LNCAP (cell line): ENCODE data around the gene ARID3A.

Experiments used
- TF ChIP-seq, protein P1 (sequence below): fragments of 450-650 bp; IDR thresholded peaks from 2 replicates; pipeline ENCODE4 v1.5.1; 2017; ENCODE audit warnings: mild to moderate bottlenecking

The ARID3A gene

DNA sequence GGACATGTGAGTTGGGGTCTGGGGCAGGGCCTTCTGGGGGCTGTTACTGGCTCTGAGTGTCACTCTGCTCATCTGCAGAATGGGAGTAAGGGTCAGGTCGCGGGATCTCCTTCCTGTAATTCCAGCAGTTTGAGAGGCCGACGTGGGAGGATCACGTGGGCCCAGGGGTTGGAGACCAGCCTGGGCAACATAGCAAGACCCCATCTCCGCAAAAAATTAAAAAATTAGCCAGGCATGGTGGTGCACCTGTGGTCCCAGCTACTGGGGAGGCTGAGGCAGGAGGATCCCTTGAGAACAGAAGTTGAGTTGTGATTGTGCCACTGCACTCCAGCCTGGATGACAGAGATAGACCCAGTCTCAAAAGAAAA is 4.0 kb downstream of the ARID3A start:
- TF ChIP-seq, protein P1, sequence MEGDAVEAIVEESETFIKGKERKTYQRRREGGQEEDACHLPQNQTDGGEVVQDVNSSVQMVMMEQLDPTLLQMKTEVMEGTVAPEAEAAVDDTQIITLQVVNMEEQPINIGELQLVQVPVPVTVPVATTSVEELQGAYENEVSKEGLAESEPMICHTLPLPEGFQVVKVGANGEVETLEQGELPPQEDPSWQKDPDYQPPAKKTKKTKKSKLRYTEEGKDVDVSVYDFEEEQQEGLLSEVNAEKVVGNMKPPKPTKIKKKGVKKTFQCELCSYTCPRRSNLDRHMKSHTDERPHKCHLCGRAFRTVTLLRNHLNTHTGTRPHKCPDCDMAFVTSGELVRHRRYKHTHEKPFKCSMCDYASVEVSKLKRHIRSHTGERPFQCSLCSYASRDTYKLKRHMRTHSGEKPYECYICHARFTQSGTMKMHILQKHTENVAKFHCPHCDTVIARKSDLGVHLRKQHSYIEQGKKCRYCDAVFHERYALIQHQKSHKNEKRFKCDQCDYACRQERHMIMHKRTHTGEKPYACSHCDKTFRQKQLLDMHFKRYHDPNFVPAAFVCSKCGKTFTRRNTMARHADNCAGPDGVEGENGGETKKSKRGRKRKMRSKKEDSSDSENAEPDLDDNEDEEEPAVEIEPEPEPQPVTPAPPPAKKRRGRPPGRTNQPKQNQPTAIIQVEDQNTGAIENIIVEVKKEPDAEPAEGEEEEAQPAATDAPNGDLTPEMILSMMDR = no peak

DNA sequence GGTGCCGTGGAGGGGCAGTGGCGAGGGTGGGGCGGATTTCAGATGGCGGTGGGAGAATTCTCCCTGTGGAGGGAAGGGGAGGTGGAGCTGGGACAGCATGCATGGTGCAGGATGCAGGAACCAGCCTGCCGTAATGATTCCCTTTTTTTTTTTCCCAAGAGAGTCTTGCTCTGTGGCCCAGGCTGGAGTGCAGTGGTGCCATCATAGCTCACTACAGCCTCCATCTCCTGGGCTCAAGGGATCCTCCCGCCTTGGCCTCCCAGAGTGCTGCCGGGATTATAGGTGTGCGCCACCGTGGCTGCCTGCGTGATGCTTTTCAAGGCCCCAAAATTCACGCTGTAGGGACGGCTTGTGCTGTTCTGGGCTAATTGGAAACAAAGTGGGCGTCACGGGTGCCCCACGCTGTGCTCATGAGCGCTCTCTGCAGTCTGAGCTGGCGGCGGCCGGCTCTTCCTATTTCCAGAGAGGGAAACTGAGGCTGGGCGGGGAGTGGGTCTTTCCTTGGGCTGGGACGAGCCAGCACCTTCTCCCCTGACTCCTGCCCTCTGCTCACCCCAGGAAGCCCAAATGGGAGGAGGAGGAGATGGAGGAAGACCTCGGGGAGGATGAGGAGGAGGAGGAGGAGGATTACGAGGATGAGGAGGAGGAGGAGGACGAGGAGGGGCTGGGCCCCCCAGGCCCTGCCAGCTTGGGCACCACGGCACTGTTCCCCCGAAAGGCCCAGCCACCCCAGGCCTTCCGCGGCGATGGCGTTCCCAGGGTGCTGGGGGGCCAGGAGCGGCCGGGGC is 6.2 kb downstream of the ARID3A start:
- TF ChIP-seq, protein P1 = no peak

DNA sequence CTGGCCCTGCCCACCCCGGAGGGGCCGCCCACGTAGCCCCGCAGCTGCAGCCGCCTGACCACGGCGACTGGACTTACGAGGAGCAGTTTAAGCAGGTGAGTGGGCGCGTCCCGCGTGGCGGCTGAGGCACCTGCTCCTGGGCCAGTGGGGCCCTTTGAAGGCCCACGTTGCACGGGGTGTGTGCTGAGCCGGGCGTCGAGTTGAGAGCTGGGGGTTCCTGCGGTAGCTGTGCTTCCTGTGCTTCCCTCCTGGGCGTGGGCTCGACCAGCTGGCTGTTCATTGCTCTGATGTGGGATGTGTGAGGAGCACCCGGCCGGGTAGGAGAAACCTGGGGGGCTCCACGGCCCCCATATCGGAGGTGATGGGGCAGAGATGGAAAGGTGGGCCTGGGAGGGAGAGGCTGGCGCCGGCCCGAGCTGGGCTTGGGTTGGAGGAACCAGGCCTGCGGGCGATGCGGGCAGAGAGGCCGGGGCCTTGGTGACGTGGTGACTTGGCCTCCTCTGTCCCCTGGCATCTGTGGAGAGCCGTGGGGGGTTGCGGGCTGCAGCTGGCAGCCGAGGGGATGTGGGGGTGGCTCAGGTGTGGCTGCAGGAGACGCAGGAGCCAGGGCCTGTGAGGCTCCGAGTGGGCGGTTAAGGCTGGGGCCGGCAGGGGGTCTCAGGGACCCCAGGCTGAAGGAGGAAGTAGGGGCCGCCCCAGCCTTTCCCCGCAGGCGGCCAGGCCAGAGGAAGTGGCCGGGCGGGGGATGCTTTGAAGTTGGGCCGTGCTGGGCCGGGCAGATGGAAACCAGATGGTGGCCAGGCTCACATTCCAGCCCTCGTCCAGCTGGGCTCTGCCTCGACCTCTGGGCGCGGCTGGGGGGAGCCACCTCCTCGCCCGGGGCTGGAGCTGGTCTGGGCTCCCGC is 7.1 kb downstream of the ARID3A start:
- TF ChIP-seq, protein P1 = no peak

DNA sequence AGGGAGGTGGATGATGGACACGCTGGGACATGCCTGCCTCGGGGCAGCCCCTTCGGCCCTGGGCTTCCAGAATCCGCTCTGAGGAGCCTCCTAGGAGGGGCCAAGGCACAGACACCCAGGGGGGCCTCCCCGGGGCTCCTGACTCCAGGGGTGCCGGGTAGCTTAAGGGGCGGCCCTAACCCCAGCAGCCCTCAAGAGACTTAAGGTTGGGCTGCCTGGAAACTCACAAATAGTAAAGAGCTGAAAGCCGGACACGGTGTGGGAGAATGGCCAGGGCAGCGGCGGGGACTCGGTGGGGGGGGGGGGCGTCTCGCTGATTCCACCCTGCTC is 7.7 kb downstream of the ARID3A start:
- TF ChIP-seq, protein P1 = no peak

DNA sequence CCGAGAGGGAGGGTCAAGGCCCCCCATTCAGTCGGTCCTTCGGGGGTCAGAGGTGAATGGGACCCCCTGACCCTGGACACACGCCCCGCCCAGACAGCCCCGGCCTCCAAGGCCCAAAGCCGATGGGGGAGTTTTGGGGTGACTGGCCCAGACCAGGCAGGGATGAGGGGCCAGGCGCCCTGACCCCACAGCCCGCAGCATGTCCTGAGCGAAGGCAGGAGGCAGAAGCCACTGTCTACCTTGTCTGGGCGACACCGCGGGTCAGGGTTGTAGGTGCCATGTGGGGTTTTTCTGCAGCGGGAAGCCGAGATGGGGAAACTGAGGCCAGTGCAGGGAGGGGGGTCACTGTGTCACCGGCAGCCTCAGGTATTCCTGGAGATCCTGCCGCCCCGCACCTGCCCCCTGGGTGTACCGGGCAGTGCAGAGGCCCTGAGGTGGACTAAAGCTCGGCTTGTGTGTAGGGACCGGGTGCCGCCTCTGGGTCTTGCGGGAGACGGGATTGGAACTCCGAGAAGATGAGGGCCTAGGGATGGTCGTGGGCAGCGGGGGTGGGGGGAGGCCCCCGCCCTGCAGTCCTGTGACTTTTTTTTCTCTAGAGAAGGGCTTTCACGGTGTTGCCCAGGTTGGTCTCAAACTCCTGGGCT is 8.5 kb downstream of the ARID3A start:
- TF ChIP-seq, protein P1 = no peak

DNA sequence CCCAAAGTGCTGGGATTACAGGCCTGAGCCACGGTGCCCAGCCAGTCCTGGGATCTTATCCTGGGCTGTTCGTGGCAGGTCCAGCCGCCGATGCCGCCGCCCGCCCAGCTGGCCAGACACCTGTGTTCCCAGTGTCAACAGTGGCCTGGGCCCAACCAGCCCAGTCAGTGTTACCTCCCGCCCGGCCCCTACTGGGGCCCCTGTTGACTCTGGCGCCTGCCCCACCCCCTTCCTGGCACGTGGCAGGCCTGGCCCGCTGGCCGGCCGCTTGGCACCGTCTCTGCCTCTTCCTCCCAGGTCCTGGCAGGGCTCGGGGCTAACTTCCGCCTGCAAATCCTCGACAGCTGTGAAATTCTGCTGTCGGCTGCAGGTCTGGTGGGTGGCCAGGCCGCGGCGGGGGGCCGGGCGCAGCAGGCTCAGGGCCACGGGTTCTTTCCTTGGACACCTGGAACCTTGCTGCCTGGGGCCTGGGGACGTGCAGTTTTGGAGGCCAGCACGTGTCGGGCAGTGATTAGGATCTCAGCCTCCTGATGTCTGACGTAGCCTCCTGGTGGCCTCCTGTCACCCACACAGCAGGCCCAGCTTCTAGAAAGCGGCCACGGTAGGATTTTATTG is 9.1 kb downstream of the ARID3A start:
- TF ChIP-seq, protein P1 = no peak

DNA sequence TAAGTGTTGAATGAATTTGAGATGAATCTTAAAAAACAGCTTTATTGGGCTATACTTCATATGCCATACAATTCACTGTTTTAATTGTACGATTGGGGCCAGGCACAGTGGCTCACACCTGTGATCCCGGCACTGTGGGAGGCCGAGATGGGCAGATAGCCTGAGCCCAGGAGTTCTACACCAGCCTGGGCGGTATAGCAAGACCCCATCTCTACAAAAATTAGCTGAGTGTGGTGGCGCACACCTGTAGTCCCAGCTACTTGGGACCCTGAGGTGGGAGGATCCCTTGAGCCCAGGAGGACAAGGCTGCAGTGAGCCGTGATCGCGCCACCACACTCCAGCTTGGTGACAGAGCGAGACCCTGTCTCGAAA is 10.3 kb downstream of the ARID3A start:
- TF ChIP-seq, protein P1 = no peak
